GM12872 (cell line): Measurements from ENCODE around the gene GALNT17.

Experiments used
- CTCF ChIP-seq: IDR thresholded peaks from 3 replicates; pipeline ENCODE4 v1.5.1; 2011; ENCODE audit warnings: low read depth, mild to moderate bottlenecking, low read length, moderate library complexity; ENCODE audit not compliant: insufficient read depth

GALNT17 gene

GRCh38 chr7:71527213-71527612 lies 395.3 kb downstream of the GALNT17 start:
- TF ChIP-seq CTCF: no peak

- no peak for TF ChIP-seq CTCF
Observed at GRCh38 chr7:71535616-71536015, 403.7 kb downstream of the GALNT17 start.

- no peak for TF ChIP-seq CTCF
Observed at GRCh38 chr7:71538210-71538609, 406.3 kb downstream of the GALNT17 start.

GRCh38 chr7:71539615-71540014 lies 407.7 kb downstream of the GALNT17 start:
- TF ChIP-seq CTCF: no peak

GRCh38 chr7:71541707-71542353 lies 409.9 kb downstream of the GALNT17 start:
- TF ChIP-seq CTCF: no peak

- no peak for TF ChIP-seq CTCF
Observed at GRCh38 chr7:71543396-71543795, 411.5 kb downstream of the GALNT17 start.

GRCh38 chr7:71544816-71545215 lies 412.9 kb downstream of the GALNT17 start:
- TF ChIP-seq CTCF: no peak
